NT2/D1 (cell line): ENCODE measurements around the gene YIF1A.

Source experiments
- DNase-seq: peaks from one replicate; pipeline ENCODE4 v3.0.0-alpha.2; 2011; ENCODE audit warnings: low read depth, low spot score
- H3K27me3 ChIP-seq: 2 replicates; pipeline ENCODE4 v1.6.0; 2011; ENCODE audit warnings: mild to moderate bottlenecking; ENCODE audit not compliant: insufficient read length, insufficient read depth
- H3K36me3 ChIP-seq: 2 replicates; pipeline ENCODE4 v1.6.1; 2011; ENCODE audit warnings: mild to moderate bottlenecking, low read length, mixed read lengths; ENCODE audit not compliant: insufficient read depth, insufficient read length
- H3K4me1 ChIP-seq: 2 replicates; pipeline ENCODE4 v1.5.1; 2011; ENCODE audit not compliant: insufficient read depth, insufficient read length
- H3K4me3 ChIP-seq: 2 replicates; pipeline ENCODE4 v1.5.1; 2011; ENCODE audit warnings: low read depth; ENCODE audit not compliant: insufficient read length
- H3K9ac ChIP-seq: 2 replicates; pipeline ENCODE4 v1.6.0; 2011; ENCODE audit warnings: low read depth; ENCODE audit not compliant: insufficient read length
- H3K9me3 ChIP-seq: 2 replicates; pipeline ENCODE4 v1.5.1; 2011; ENCODE audit warnings: mild to moderate bottlenecking, low read length; ENCODE audit not compliant: insufficient read depth
- SUZ12 ChIP-seq: IDR thresholded peaks from 2 replicates; pipeline ENCODE4 v1.6.1; 2011; ENCODE audit not compliant: insufficient read length, insufficient read depth; ENCODE audit errors: extremely low read depth
- YY1 ChIP-seq: IDR thresholded peaks from 2 replicates; pipeline ENCODE4 v1.6.1; 2011; ENCODE audit not compliant: insufficient read length, insufficient read depth
- ZNF274 ChIP-seq: IDR thresholded peaks from 2 replicates; pipeline ENCODE4 v1.6.1; 2011; ENCODE audit warnings: mild to moderate bottlenecking, low read depth, low read length

YIF1A gene

GRCh38 chr11:66239998-66240780, 48.8 kb downstream of the YIF1A start:
- Histone ChIP-seq H3K36me3 (peaks cover 86% of the 10 kb centered on the region), H3K4me1 (peaks cover 14% of the 10 kb centered on the region), H3K27me3 (no peaks in the 10 kb centered on the region), H3K9ac (peak overlapping the region; percentile 37), H3K9me3 (no peaks in the 10 kb centered on the region), H3K4me3 (no peak overlapping the region)
- TF ChIP-seq ZNF274 (no peak), YY1 (no peak), SUZ12 (no peak)
- DNase-seq: no peak

GRCh38 chr11:66239511-66239910, 49.4 kb downstream of the YIF1A start:
- Histone ChIP-seq H3K9ac (no peak overlapping the region), H3K4me1 (peaks cover 14% of the 10 kb centered on the region), H3K4me3 (no peak overlapping the region), H3K36me3 (peaks cover 86% of the 10 kb centered on the region), H3K27me3 (no peaks in the 10 kb centered on the region), H3K9me3 (no peaks in the 10 kb centered on the region)
- TF ChIP-seq YY1 (no peak), SUZ12 (no peak), ZNF274 (no peak)
- no peak for DNase-seq

- no peak for TF ChIP-seq ZNF274
- no peak for TF ChIP-seq YY1
- no peak for TF ChIP-seq SUZ12
- Histone ChIP-seq H3K36me3 (peaks cover 86% of the 10 kb centered on the region), H3K27me3 (no peaks in the 10 kb centered on the region)
These were observed 50.0 kb downstream of the YIF1A start for GRCh38 chr11:66238786-66239413.

GRCh38 chr11:66237867-66238266, 51.1 kb downstream of the YIF1A start:
- H3K9me3 ChIP-seq: no peaks in the 10 kb centered on the region
- H3K9ac ChIP-seq: no peak overlapping the region
- no peak overlapping the region for H3K4me3 ChIP-seq
- TF ChIP-seq YY1: no peak
- no peak for TF ChIP-seq ZNF274
- H3K27me3 ChIP-seq: no peaks in the 10 kb centered on the region
- DNase-seq: no peak
- H3K4me1 ChIP-seq: peaks cover 14% of the 10 kb centered on the region
- H3K36me3 ChIP-seq: peaks cover 88% of the 10 kb centered on the region

More at GRCh38 chr11:66238786-66239413, 50.0 kb downstream of the YIF1A start:
- no peak for DNase-seq
- no peak overlapping the region for H3K9ac ChIP-seq
- H3K9me3 ChIP-seq: no peaks in the 10 kb centered on the region
- peaks cover 14% of the 10 kb centered on the region for H3K4me1 ChIP-seq
- H3K4me3 ChIP-seq: no peak overlapping the region

GRCh38 chr11:66235141-66235540, 53.8 kb downstream of the YIF1A start:
- Histone ChIP-seq H3K4me3 (no peak overlapping the region), H3K4me1 (peaks cover 10% of the 10 kb centered on the region), H3K27me3 (no peaks in the 10 kb centered on the region), H3K9ac (no peak overlapping the region), H3K9me3 (no peaks in the 10 kb centered on the region), H3K36me3 (peaks cover 92% of the 10 kb centered on the region)
- DNase-seq: no peak
- TF ChIP-seq YY1: no peak
- no peak for TF ChIP-seq ZNF274
- TF ChIP-seq SUZ12: no peak
